HEK293 (cell line): ENCODE data around the gene HAUS5.
A peak's percentile ranks its signal among the peaks of the same experiment; 100 is the strongest.

Experiments used
- ATF2 ChIP-seq: fragments of 450-650 bp; formaldehyde crosslinking; IDR thresholded peaks from 2 replicates; pipeline ENCODE4 v1.5.1; 2016; ENCODE audit warnings: missing biosample characterization, missing genetic modification characterization, low read depth
- GLIS1 ChIP-seq: fragments of 450-650 bp; formaldehyde crosslinking; IDR thresholded peaks from 2 replicates; pipeline ENCODE4 v1.5.1; 2016; ENCODE audit warnings: missing biosample characterization, missing genetic modification characterization
- HOXD13 ChIP-seq: sonication (generic); formaldehyde crosslinking; IDR thresholded peaks from 2 replicates; pipeline ENCODE4 v1.8.0; 2022; ENCODE audit warnings: missing genetic modification reagents, borderline replicate concordance
- KLF1 ChIP-seq: fragments of 450-650 bp; formaldehyde crosslinking; IDR thresholded peaks from 2 replicates; pipeline ENCODE4 v1.5.1; 2016; ENCODE audit warnings: missing biosample characterization, missing genetic modification characterization
- KLF10 ChIP-seq: fragments of 450-650 bp; IDR thresholded peaks from 2 replicates; pipeline ENCODE4 v1.5.1; 2018; ENCODE audit warnings: missing biosample characterization, mild to moderate bottlenecking, missing genetic modification characterization
- PRDM6 ChIP-seq: fragments of 450-650 bp; formaldehyde crosslinking; IDR thresholded peaks from 2 replicates; pipeline ENCODE4 v1.5.1; 2017; ENCODE audit warnings: missing biosample characterization, missing genetic modification characterization
- SETDB1 ChIP-seq: IDR thresholded peaks from one replicate; pipeline ENCODE4 v1.6.1; 2017; ENCODE audit warnings: mild to moderate bottlenecking, low read length, moderate library complexity, mixed read lengths; ENCODE audit not compliant: insufficient read length
- SP2 ChIP-seq: fragments of 450-650 bp; formaldehyde crosslinking; IDR thresholded peaks from 2 replicates; pipeline ENCODE4 v1.5.1; 2016; ENCODE audit warnings: missing biosample characterization, missing genetic modification characterization
- SP3 ChIP-seq: fragments of 450-650 bp; formaldehyde crosslinking; IDR thresholded peaks from 2 replicates; pipeline ENCODE4 v1.5.1; 2016; ENCODE audit warnings: missing biosample characterization, missing genetic modification characterization
- TRIM28 ChIP-seq: IDR thresholded peaks from 2 replicates; pipeline ENCODE4 v1.6.1; 2011; ENCODE audit warnings: low read length, control low read depth, borderline replicate concordance
- WT1 ChIP-seq: fragments of 450-650 bp; formaldehyde crosslinking; IDR thresholded peaks from 2 replicates; pipeline ENCODE4 v1.5.1; 2016; ENCODE audit warnings: missing biosample characterization, missing genetic modification characterization
- ZBTB44 ChIP-seq: fragments of 450-650 bp; IDR thresholded peaks from 2 replicates; pipeline ENCODE4 v1.5.1; 2018; ENCODE audit warnings: missing biosample characterization, mild to moderate bottlenecking, missing genetic modification characterization
- ZNF202 ChIP-seq: fragments of 450-650 bp; formaldehyde crosslinking; IDR thresholded peaks from 2 replicates; pipeline ENCODE4 v1.5.1; 2016; ENCODE audit warnings: missing biosample characterization, missing genetic modification characterization, borderline replicate concordance
- ZNF248 ChIP-seq: fragments of 450-650 bp; formaldehyde crosslinking; IDR thresholded peaks from 2 replicates; pipeline ENCODE4 v1.5.1; 2017; ENCODE audit warnings: missing biosample characterization, missing genetic modification characterization
- ZNF280C ChIP-seq: fragments of 450-650 bp; formaldehyde crosslinking; IDR thresholded peaks from 2 replicates; pipeline ENCODE4 v1.5.1; 2016; ENCODE audit warnings: missing biosample characterization, missing genetic modification characterization
- ZNF302 ChIP-seq: fragments of 450-650 bp; formaldehyde crosslinking; IDR thresholded peaks from 2 replicates; pipeline ENCODE4 v1.5.1; 2016; ENCODE audit warnings: missing biosample characterization, missing genetic modification characterization, low read depth
- ZNF394 ChIP-seq: fragments of 450-650 bp; formaldehyde crosslinking; IDR thresholded peaks from 2 replicates; pipeline ENCODE4 v1.5.1; 2016; ENCODE audit warnings: missing biosample characterization, missing genetic modification characterization, mild to moderate bottlenecking, moderate library complexity, borderline replicate concordance
- ZNF398 ChIP-seq: fragments of 450-650 bp; formaldehyde crosslinking; IDR thresholded peaks from 2 replicates; pipeline ENCODE4 v1.5.1; 2017; ENCODE audit warnings: missing biosample characterization, missing genetic modification characterization
- ZNF416 ChIP-seq: fragments of 450-650 bp; formaldehyde crosslinking; IDR thresholded peaks from 2 replicates; pipeline ENCODE4 v1.5.1; 2016; ENCODE audit warnings: missing biosample characterization, missing genetic modification characterization
- ZNF473 ChIP-seq: fragments of 450-650 bp; formaldehyde crosslinking; IDR thresholded peaks from 2 replicates; pipeline ENCODE4 v1.5.1; 2017; ENCODE audit warnings: missing biosample characterization, missing genetic modification characterization
- ZNF501 ChIP-seq: fragments of 450-650 bp; formaldehyde crosslinking; IDR thresholded peaks from 2 replicates; pipeline ENCODE4 v1.5.1; 2016; ENCODE audit warnings: missing biosample characterization, missing genetic modification characterization
- ZNF560 ChIP-seq: fragments of 450-650 bp; formaldehyde crosslinking; IDR thresholded peaks from 2 replicates; pipeline ENCODE4 v1.5.1; 2017; ENCODE audit warnings: missing biosample characterization, missing genetic modification characterization, borderline replicate concordance
- ZNF600 ChIP-seq: fragments of 450-650 bp; formaldehyde crosslinking; IDR thresholded peaks from 2 replicates; pipeline ENCODE4 v1.5.1; 2016; ENCODE audit warnings: missing biosample characterization, missing genetic modification characterization
- ZNF624 ChIP-seq: fragments of 450-650 bp; formaldehyde crosslinking; IDR thresholded peaks from 2 replicates; pipeline ENCODE4 v1.5.1; 2017; ENCODE audit warnings: missing biosample characterization, missing genetic modification characterization
- ZNF629 ChIP-seq: fragments of 450-650 bp; formaldehyde crosslinking; IDR thresholded peaks from 2 replicates; pipeline ENCODE4 v1.5.1; 2017; ENCODE audit warnings: missing biosample characterization, missing genetic modification characterization
- ZNF639 ChIP-seq: fragments of 450-650 bp; formaldehyde crosslinking; IDR thresholded peaks from 2 replicates; pipeline ENCODE4 v1.5.1; 2016; ENCODE audit warnings: missing biosample characterization, missing genetic modification characterization
- ZNF654 ChIP-seq: fragments of 450-650 bp; formaldehyde crosslinking; IDR thresholded peaks from 2 replicates; pipeline ENCODE4 v1.5.1; 2016; ENCODE audit warnings: low read depth, missing biosample characterization, missing genetic modification characterization
- ZNF660 ChIP-seq: fragments of 450-650 bp; IDR thresholded peaks from 2 replicates; pipeline ENCODE4 v1.5.1; 2018; ENCODE audit warnings: missing biosample characterization, mild to moderate bottlenecking, missing genetic modification characterization
- ZNF677 ChIP-seq: fragments of 450-650 bp; IDR thresholded peaks from 2 replicates; pipeline ENCODE4 v1.5.0; 2018; ENCODE audit warnings: missing biosample characterization, mild to moderate bottlenecking, missing genetic modification characterization, moderate library complexity
- ZSCAN30 ChIP-seq: fragments of 450-650 bp; IDR thresholded peaks from 2 replicates; pipeline ENCODE4 v1.5.1; 2018; ENCODE audit warnings: missing biosample characterization, mild to moderate bottlenecking, missing genetic modification characterization, moderate library complexity
- ZXDB ChIP-seq: fragments of 450-650 bp; formaldehyde crosslinking; IDR thresholded peaks from 2 replicates; pipeline ENCODE4 v1.5.1; 2016; ENCODE audit warnings: missing biosample characterization, missing genetic modification characterization

Gene HAUS5

GRCh38 chr19:35644987-35645679 is 32.6 kb downstream of the HAUS5 start (continued):
- TF ChIP-seq ZNF398 (tag by site-specific recombination) (peak; percentile 46; the same call in 1 of the 2 replicates), SP3 (tag by site-specific recombination) (peak; percentile 94), ZNF624 (tag by site-specific recombination) (no peak), PRDM6 (no peak), ZNF654 (no peak), ZXDB (tag by site-specific recombination) (no peak; the same call in 1 of the 2 replicates), GLIS1 (tag by site-specific recombination) (peak; percentile 14; the same call in 1 of the 2 replicates), KLF10 (tag by site-specific recombination) (peak; percentile 84), ZNF560 (tag by site-specific recombination) (no peak), ZNF416 (tag by site-specific recombination) (no peak), ZNF660 (tag by site-specific recombination) (no peak), SETDB1 (no peak), ZNF302 (no peak), ZNF677 (tag by site-specific recombination) (no peak), ZNF501 (tag by site-specific recombination) (no peak), ZNF600 (tag by site-specific recombination) (0 out of 2 replicates have a peak, but pooled peaks have one; percentile 6), ZNF639 (tag by site-specific recombination) (no peak), SP2 (tag by site-specific recombination) (peak; percentile 97), ZNF629 (tag by site-specific recombination) (no peak), ZNF248 (tag by site-specific recombination) (no peak), ZNF473 (tag by site-specific recombination) (no peak), TRIM28 (no peak), ZSCAN30 (tag by site-specific recombination) (no peak), ZNF280C (tag by site-specific recombination) (no peak), ZBTB44 (no peak), WT1 (tag by site-specific recombination) (no peak), ZNF202 (no peak), ZNF394 (tag by site-specific recombination) (no peak), ATF2 (tag by site-specific recombination) (no peak), KLF1 (tag by site-specific recombination) (no peak), HOXD13 (CRISPR knock-in tag) (no peak)
